GM13977 (cell line): ENCODE data around the gene EHD3.

Experiments
- DNase-seq: peaks from one replicate; pipeline ENCODE4 v3.0.0; 2012; ENCODE audit warnings: low spot score
- in situ Hi-C: fragments of 300-500 bp; cut with MboI; formaldehyde crosslinking; loops from one replicate; pipeline ENCODE4 v1.12.0; 2022; ENCODE audit warnings: low sequenced_read_pairs, low pct_unique_long_range_greater_than_20kb, mixed read lengths, inconsistent platforms; ENCODE audit not compliant: unreplicated experiment
- TF ChIP-seq, protein P1 (sequence below): IDR thresholded peaks from 2 replicates; pipeline ENCODE4 v1.5.1; 2012; ENCODE audit warnings: mild to moderate bottlenecking, control low read depth; ENCODE audit not compliant: insufficient read depth; ENCODE audit errors: extremely low read depth, missing control alignments

The EHD3 gene

GRCh38 chr2:31207790-31208189 lies 26.2 kb upstream of the EHD3 start:
- TF ChIP-seq, protein P1, sequence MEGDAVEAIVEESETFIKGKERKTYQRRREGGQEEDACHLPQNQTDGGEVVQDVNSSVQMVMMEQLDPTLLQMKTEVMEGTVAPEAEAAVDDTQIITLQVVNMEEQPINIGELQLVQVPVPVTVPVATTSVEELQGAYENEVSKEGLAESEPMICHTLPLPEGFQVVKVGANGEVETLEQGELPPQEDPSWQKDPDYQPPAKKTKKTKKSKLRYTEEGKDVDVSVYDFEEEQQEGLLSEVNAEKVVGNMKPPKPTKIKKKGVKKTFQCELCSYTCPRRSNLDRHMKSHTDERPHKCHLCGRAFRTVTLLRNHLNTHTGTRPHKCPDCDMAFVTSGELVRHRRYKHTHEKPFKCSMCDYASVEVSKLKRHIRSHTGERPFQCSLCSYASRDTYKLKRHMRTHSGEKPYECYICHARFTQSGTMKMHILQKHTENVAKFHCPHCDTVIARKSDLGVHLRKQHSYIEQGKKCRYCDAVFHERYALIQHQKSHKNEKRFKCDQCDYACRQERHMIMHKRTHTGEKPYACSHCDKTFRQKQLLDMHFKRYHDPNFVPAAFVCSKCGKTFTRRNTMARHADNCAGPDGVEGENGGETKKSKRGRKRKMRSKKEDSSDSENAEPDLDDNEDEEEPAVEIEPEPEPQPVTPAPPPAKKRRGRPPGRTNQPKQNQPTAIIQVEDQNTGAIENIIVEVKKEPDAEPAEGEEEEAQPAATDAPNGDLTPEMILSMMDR: no peak
- in situ Hi-C loops: no loop called here
- peak; percentile 37 for DNase-seq

DNA sequence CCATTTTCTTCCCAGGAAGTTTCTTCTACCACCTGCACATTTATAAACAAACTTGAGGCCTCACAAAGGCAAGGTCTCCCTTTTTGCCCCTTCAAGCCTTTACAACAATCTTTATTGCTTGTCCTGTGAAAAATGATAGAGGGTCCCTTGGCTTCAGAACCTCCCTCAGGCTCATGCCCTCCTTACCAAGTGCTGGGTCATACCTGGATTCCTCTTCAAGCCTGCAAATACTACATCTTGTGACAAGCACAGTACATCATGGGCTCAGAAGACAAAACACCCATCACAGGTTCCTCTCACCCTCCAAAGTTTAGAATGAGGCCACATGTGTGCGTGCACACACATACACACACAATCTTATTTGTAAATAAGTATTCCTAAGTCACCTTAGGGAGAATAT lies 25.7 kb upstream of the EHD3 start:
- TF ChIP-seq, protein P1: no peak
- no peak for DNase-seq
- in situ Hi-C loops: no loop called here

- no peak for DNase-seq
- TF ChIP-seq, protein P1: no peak
- in situ Hi-C loops: no loop called here
Measured at GRCh38 chr2:31212659-31213600, 21.0 kb upstream of the EHD3 start.

GRCh38 chr2:31213601-31214443 lies 20.1 kb upstream of the EHD3 start:
- DNase-seq: no peak
- in situ Hi-C loops: no loop called here
- TF ChIP-seq, protein P1: no peak

DNA sequence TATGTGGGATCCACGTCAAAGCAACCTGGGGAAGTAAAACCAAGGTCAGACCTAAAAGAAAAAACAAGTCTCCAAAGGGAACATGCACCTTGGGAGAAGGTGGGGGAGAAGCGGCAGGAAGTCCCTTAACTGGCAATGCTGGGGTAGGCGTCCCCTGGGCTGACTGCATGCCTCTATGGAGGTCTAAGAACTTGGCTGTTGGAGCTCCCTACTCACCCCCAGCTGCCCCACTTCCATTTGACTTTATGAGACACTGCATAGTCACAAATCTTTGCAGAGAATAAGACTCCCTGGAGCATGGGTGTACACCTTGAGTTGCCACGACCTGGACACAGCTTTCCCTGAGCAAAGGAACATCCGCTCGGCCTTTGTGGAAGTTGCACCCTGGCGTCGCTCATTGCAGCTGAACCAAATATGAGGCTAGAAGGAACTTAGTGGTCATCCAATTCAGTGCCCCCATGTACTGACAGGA lies 19.5 kb upstream of the EHD3 start:
- TF ChIP-seq, protein P1: no peak
- in situ Hi-C loops: no loop called here
- no peak for DNase-seq

GRCh38 chr2:31216734-31217133 lies 17.2 kb upstream of the EHD3 start:
- in situ Hi-C loops: no loop called here
- no peak for DNase-seq
- TF ChIP-seq, protein P1: no peak
